PC-3 (cell line): ENCODE data around the gene CST4. TPM values are rescaled to one million over a fixed set of nuclear protein-coding genes. Genes with fewer than 3 reads are reported as not detected.

Experiments
- ATAC-seq: fragments of 200-7000 bp; cut with Tn5 transposase; 2 replicates; pipeline ENCODE4 v1.9.1; 2020; ENCODE audit warnings: mild to moderate bottlenecking, moderate library complexity
- BruUV-seq: library from RNA; stranded (reverse); fragments of 400-500 nt; replicated peaks from 2 replicates; lab custom pipeline; 2021; lab: Mats Ljungman, UMichigan
- CTCF ChIA-PET: fragments of 300-600 bp; sonication (Branson Sonifier 250); formaldehyde crosslinking; loops from one replicate; lab custom pipeline; 2022; ENCODE audit warnings: antibody characterized with exemption; lab: Charles Lee
- POLR2A ChIA-PET: fragments of 300-600 bp; sonication (Branson Sonifier 250); formaldehyde crosslinking; loops from one replicate; lab custom pipeline; 2022; ENCODE audit warnings: antibody characterized with exemption; ENCODE audit not compliant: unreplicated experiment; lab: Charles Lee
- DNase-seq: peaks from one replicate; pipeline ENCODE4 v3.0.0-alpha.2; 2015
- H2AFZ ChIP-seq: fragments of 300-600 bp; sonication (generic); 2 replicates; pipeline ENCODE4 v1.6.0; 2016; ENCODE audit warnings: antibody characterized with exemption, low read length
- H3F3A ChIP-seq: fragments of 300-600 bp; sonication (generic); one replicate; pipeline ENCODE4 v1.6.0; 2017; ENCODE audit warnings: antibody characterized with exemption, low read length, control low read depth, mild to moderate bottlenecking; ENCODE audit not compliant: unreplicated experiment
- H3K27ac ChIP-seq: fragments of 300-600 bp; sonication (generic); 2 replicates; pipeline ENCODE4 v1.5.1; 2016; ENCODE audit warnings: mild to moderate bottlenecking, low read length
- H3K27me3 ChIP-seq: fragments of 300-600 bp; sonication (generic); 2 replicates; pipeline ENCODE4 v1.6.1; 2016; ENCODE audit warnings: low read length, mixed read lengths
- H3K36me3 ChIP-seq: fragments of 300-600 bp; sonication (generic); 2 replicates; pipeline ENCODE4 v1.6.1; 2016; ENCODE audit warnings: low read depth, mixed run types, low read length, mixed read lengths
- H3K4me1 ChIP-seq: fragments of 300-600 bp; sonication (generic); 2 replicates; pipeline ENCODE4 v1.5.1; 2016; ENCODE audit warnings: low read length; ENCODE audit not compliant: insufficient read depth
- H3K4me2 ChIP-seq: fragments of 300-600 bp; sonication (generic); 2 replicates; pipeline ENCODE4 v1.6.0; 2016; ENCODE audit warnings: low read length
- H3K4me3 ChIP-seq: fragments of 300-600 bp; sonication (generic); 2 replicates; pipeline ENCODE4 v1.5.1; 2016; ENCODE audit warnings: mild to moderate bottlenecking, low read length, mixed read lengths
- H3K79me2 ChIP-seq: fragments of 300-600 bp; sonication (generic); 2 replicates; pipeline ENCODE4 v1.6.1; 2017; ENCODE audit warnings: low read length, mixed read lengths
- H3K9ac ChIP-seq: fragments of 300-600 bp; sonication (generic); 2 replicates; pipeline ENCODE4 v1.6.0; 2016; ENCODE audit warnings: mild to moderate bottlenecking, low read length
- H3K9me2 ChIP-seq: fragments of 300-600 bp; sonication (generic); replicated peaks from 2 replicates; pipeline ENCODE4 v1.6.1; 2016; ENCODE audit warnings: mixed run types, low read length, mixed read lengths
- H3K9me3 ChIP-seq: fragments of 300-600 bp; sonication (generic); 2 replicates; pipeline ENCODE4 v1.6.1; 2016; ENCODE audit warnings: low read length, mixed read lengths
- H4K20me1 ChIP-seq: fragments of 300-600 bp; sonication (generic); 2 replicates; pipeline ENCODE4 v1.6.1; 2016; ENCODE audit warnings: low read length, mixed read lengths
- EZH2 ChIP-seq: fragments of 300-600 bp; sonication (generic); IDR thresholded peaks from one replicate; pipeline ENCODE4 v1.6.1; 2017; ENCODE audit warnings: antibody characterized with exemption, mild to moderate bottlenecking, low read length; ENCODE audit not compliant: unreplicated experiment
- EZH2phosphoT487 ChIP-seq: fragments of 300-600 bp; sonication (generic); IDR thresholded peaks from 2 replicates; pipeline ENCODE4 v1.6.1; 2018; ENCODE audit warnings: mild to moderate bottlenecking, antibody characterized with exemption, low read length, borderline replicate concordance
- intact Hi-C: fragments of 100-400 bp; cut with micrococcal nuclease; formaldehyde crosslinking; loops from 2 replicates; pipeline ENCODE4 v1.9.0; 2023
- total RNA-seq: library from RNA; depleted of rRNA; stranded (reverse); fragments of >200 nt; gene quantifications from 2 replicates; pipeline ENCODE4 v1.2.3, GENCODE V29; 2014
- TF ChIP-seq, protein P1 (sequence below): fragments of 300-600 bp; sonication (generic); conservative IDR thresholded peaks from 2 replicates; pipeline ENCODE4 v1.5.1; 2017; ENCODE audit warnings: antibody characterized with exemption, low read depth, mild to moderate bottlenecking, low read length

Gene CST4
- total RNA-seq, 1 experiment from 2014 or later = 0.98 TPM

- intact Hi-C loops = no loop called here
Observed at GRCh38 chr20:23662276-23662870, 26.5 kb downstream of the CST4 start.

DNA sequence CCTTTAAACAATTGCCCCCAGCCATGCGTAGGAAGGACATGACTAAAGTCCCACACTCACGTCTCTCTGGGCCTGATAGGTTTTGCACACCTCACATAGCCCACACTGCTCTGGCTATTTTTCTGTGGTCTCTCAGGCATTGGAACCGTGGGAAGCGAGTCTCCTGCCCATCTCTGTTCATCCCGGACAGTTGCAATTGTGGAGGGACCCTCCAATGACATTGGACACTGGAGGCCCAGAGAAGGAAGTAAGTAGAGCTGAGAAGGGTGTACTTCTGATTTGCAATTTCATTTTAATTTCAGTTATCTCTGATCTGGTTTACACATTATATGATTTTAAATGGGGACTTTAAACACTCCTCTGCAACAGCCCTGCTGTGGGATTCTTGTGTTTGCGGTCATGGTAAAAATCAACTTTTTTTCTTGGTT lies 27.8 kb downstream of the CST4 start:
- intact Hi-C loops = no loop called here
- no peak for ATAC-seq
- Histone ChIP-seq H3K79me2 (no peaks in the 10 kb centered on the region), H3K36me3 (no peaks in the 10 kb centered on the region), H3K4me3 (no peak overlapping the region), H3K9me2 (no peaks in the 10 kb centered on the region), H3K27me3 (0 out of 2 replicates have a peak, but pooled peaks cover 9% of the 10 kb centered on the region), H3K4me1 (no peaks in the 10 kb centered on the region), H4K20me1 (no peaks in the 10 kb centered on the region), H3K4me2 (no peak overlapping the region), H3F3A (no peaks in the 10 kb centered on the region), H3K9ac (no peak overlapping the region), H3K27ac (no peak overlapping the region), H3K9me3 (no peaks in the 10 kb centered on the region), H2AFZ (no peak overlapping the region)
- BruUV-seq = no TSS peak
- ChIA-PET CTCF (no interaction called here), POLR2A (no interaction called here)
- no peak for TF ChIP-seq EZH2phosphoT487
- no peak for TF ChIP-seq EZH2
- TF ChIP-seq, protein P1, sequence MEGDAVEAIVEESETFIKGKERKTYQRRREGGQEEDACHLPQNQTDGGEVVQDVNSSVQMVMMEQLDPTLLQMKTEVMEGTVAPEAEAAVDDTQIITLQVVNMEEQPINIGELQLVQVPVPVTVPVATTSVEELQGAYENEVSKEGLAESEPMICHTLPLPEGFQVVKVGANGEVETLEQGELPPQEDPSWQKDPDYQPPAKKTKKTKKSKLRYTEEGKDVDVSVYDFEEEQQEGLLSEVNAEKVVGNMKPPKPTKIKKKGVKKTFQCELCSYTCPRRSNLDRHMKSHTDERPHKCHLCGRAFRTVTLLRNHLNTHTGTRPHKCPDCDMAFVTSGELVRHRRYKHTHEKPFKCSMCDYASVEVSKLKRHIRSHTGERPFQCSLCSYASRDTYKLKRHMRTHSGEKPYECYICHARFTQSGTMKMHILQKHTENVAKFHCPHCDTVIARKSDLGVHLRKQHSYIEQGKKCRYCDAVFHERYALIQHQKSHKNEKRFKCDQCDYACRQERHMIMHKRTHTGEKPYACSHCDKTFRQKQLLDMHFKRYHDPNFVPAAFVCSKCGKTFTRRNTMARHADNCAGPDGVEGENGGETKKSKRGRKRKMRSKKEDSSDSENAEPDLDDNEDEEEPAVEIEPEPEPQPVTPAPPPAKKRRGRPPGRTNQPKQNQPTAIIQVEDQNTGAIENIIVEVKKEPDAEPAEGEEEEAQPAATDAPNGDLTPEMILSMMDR = no peak
- DNase-seq = no peak

More at GRCh38 chr20:23662276-23662870, 26.5 kb downstream of the CST4 start:
- Histone ChIP-seq H3K4me1 (no peaks in the 10 kb centered on the region), H3K9ac (no peak overlapping the region), H3K36me3 (no peaks in the 10 kb centered on the region), H3K79me2 (no peaks in the 10 kb centered on the region), H3K27me3 (no peaks in the 10 kb centered on the region), H3K9me3 (no peaks in the 10 kb centered on the region), H3K27ac (no peak overlapping the region), H4K20me1 (no peaks in the 10 kb centered on the region), H3F3A (no peaks in the 10 kb centered on the region), H3K4me2 (no peak overlapping the region), H3K4me3 (no peak overlapping the region), H3K9me2 (no peaks in the 10 kb centered on the region), H2AFZ (no peak overlapping the region)
- no peak for ATAC-seq
- no peak for DNase-seq
- ChIA-PET CTCF (no interaction called here), POLR2A (no interaction called here)
- TF ChIP-seq EZH2 = no peak
- TF ChIP-seq, protein P1 = no peak
- TF ChIP-seq EZH2phosphoT487 = no peak
- no TSS peak for BruUV-seq
